A549 (cell line): Measurements from ENCODE around the gene TSNAXIP1. TPM values are rescaled to one million over a fixed set of nuclear protein-coding genes. Genes with fewer than 3 reads are reported as not detected.

Source experiments
- ATAC-seq, 2 experiments: fragments of 200-7000 bp in 1 of 2; fragments of >200 bp in 1 of 2; cut with Nextera tagmentation in 1 of 2; cut with Tn5 transposase in 1 of 2; 3 replicates each; pipeline versions ENCODE4 v1.8.0 to v1.9.1; 2018 to 2020; ENCODE audit warnings: mild to moderate bottlenecking in 1 of 2, moderate library complexity in 1 of 2
- CTCF ChIA-PET: fragments of 300-600 bp; sonication (Branson Sonifier 250); formaldehyde crosslinking; extraction: SDS; loops from one replicate; lab custom pipeline; 2021; ENCODE audit warnings: antibody characterized with exemption, inconsistent platforms; lab: Yijun Ruan, JAX
- POLR2A ChIA-PET: fragments of 350-600 bp; formaldehyde crosslinking; extraction: SDS; loops from one replicate; lab custom pipeline; 2021; ENCODE audit warnings: antibody characterized with exemption, inconsistent platforms; lab: Yijun Ruan, JAX
- DNase-seq, 2 experiments: peaks; one replicate each; pipeline versions ENCODE4 v3.0.0 to v3.0.0-alpha.2; 2011 to 2016; ENCODE audit warnings: low read depth in 1 of 2, low spot score in 1 of 2
- FAIRE-seq: peaks from 2 replicates; lab custom pipeline; 2011; peaks lifted over from hg19 to GRCh38; lab: Jason Lieb, UNC
- H3K27ac ChIP-seq, 2 experiments: fragments of >200 bp; sonication (Bioruptor Twin); formaldehyde crosslinking; 3 replicates each; pipeline ENCODE4 v1.5.1; 2016 to 2017
- H3K4me1 ChIP-seq: fragments of >200 bp; sonication (Bioruptor Twin); formaldehyde crosslinking; 3 replicates; pipeline ENCODE4 v1.6.1; 2016
- H3K4me2 ChIP-seq: fragments of >200 bp; sonication (Bioruptor Twin); formaldehyde crosslinking; 3 replicates; pipeline ENCODE4 v1.6.1; 2016
- H3K4me3 ChIP-seq: fragments of >200 bp; sonication (Bioruptor Twin); formaldehyde crosslinking; 3 replicates; pipeline ENCODE4 v1.5.1; 2016
- H3K9me3 ChIP-seq: fragments of >200 bp; sonication (Bioruptor Twin); formaldehyde crosslinking; 3 replicates; pipeline ENCODE4 v1.6.1; 2016
- CBX2 ChIP-seq: fragments of 200-600 bp; sonication (generic); IDR thresholded peaks from 2 replicates; pipeline ENCODE4 v1.6.1; 2016; ENCODE audit warnings: low read depth, mild to moderate bottlenecking, borderline replicate concordance
- CBX8 ChIP-seq: fragments of 200-600 bp; sonication (generic); IDR thresholded peaks from 2 replicates; pipeline ENCODE4 v1.6.1; 2016
- CHD4 ChIP-seq: fragments of 200-600 bp; sonication (generic); IDR thresholded peaks from 2 replicates; pipeline ENCODE4 v1.6.1; 2016; ENCODE audit warnings: antibody characterized with exemption, mild to moderate bottlenecking, borderline replicate concordance
- CTCF ChIP-seq: fragments of >200 bp; sonication (Bioruptor Twin); formaldehyde crosslinking; IDR thresholded peaks from 3 replicates; pipeline ENCODE4 v1.5.1; 2016
- EHMT2 ChIP-seq: fragments of 200-600 bp; sonication (generic); IDR thresholded peaks from 2 replicates; pipeline ENCODE4 v1.6.1; 2016; ENCODE audit warnings: antibody characterized with exemption, low read depth, mild to moderate bottlenecking, moderate library complexity
- FOSL2 ChIP-seq, 2 experiments: fragments of 450-650 bp in 1 of 2; fragments of >200 bp in 1 of 2; sonication (Bioruptor Twin) in 1 of 2; formaldehyde crosslinking; IDR thresholded peaks; 2 replicates each; pipeline versions ENCODE4 v1.5.0 to v1.6.1; 2016 to 2020; ENCODE audit warnings: mild to moderate bottlenecking in 1 of 2, moderate library complexity in 1 of 2
- FOXS1 ChIP-seq: fragments of 250-450 bp; sonication (Bioruptor Pico); IDR thresholded peaks from 2 replicates; pipeline ENCODE4 v1.5.0; 2020; ENCODE audit warnings: mild to moderate bottlenecking, moderate library complexity
- GATA3 ChIP-seq: IDR thresholded peaks from 2 replicates; pipeline ENCODE4 v1.6.1; 2012; ENCODE audit warnings: borderline replicate concordance
- HDAC2 ChIP-seq: fragments of 200-600 bp; sonication (generic); IDR thresholded peaks from 2 replicates; pipeline ENCODE4 v1.6.1; 2016
- HEYL ChIP-seq: fragments of 250-450 bp; sonication (Bioruptor Pico); IDR thresholded peaks from 2 replicates; pipeline ENCODE4 v1.8.0; 2021; ENCODE audit warnings: mild to moderate bottlenecking, moderate library complexity
- JUN ChIP-seq, 2 experiments: fragments of >200 bp; sonication (Bioruptor Twin); formaldehyde crosslinking; IDR thresholded peaks; 2 replicates in 1 of 2; 3 replicates in 1 of 2; pipeline ENCODE4 v1.6.1; 2016 to 2017
- JUNB ChIP-seq: fragments of >200 bp; sonication (Bioruptor Twin); formaldehyde crosslinking; IDR thresholded peaks from 2 replicates; pipeline ENCODE4 v1.6.1; 2016
- MAZ ChIP-seq: fragments of 150-350 bp; IDR thresholded peaks from 2 replicates; pipeline ENCODE4 v1.6.1; 2014; ENCODE audit warnings: antibody characterized with exemption, low read depth, low read length, borderline replicate concordance
- NR3C1 ChIP-seq: fragments of >200 bp; sonication (Bioruptor Twin); formaldehyde crosslinking; IDR thresholded peaks from 3 replicates; pipeline ENCODE4 v1.6.1; 2017
- PHF8 ChIP-seq: fragments of 200-600 bp; sonication (generic); IDR thresholded peaks from 2 replicates; pipeline ENCODE4 v1.6.1; 2016; ENCODE audit warnings: low read depth, mild to moderate bottlenecking, antibody characterized with exemption, moderate library complexity, borderline replicate concordance
- RARB ChIP-seq: fragments of 250-450 bp; sonication (Bioruptor Pico); IDR thresholded peaks from 2 replicates; pipeline ENCODE4 v1.8.0; 2021; ENCODE audit warnings: mild to moderate bottlenecking, moderate library complexity
- RCOR1 ChIP-seq: fragments of 150-350 bp; IDR thresholded peaks from 2 replicates; pipeline ENCODE4 v1.6.1; 2014; ENCODE audit warnings: antibody characterized with exemption, low read length, low read depth
- RNF2 ChIP-seq: fragments of 200-600 bp; sonication (generic); IDR thresholded peaks from 2 replicates; pipeline ENCODE4 v1.6.1; 2016; ENCODE audit warnings: low read depth, mild to moderate bottlenecking, antibody characterized with exemption, moderate library complexity, borderline replicate concordance
- SREBF2 ChIP-seq: fragments of 450-650 bp; IDR thresholded peaks from 2 replicates; pipeline ENCODE4 v1.6.1; 2014; ENCODE audit warnings: mild to moderate bottlenecking, moderate library complexity
- ZFP36 ChIP-seq: fragments of 450-650 bp; IDR thresholded peaks from 2 replicates; pipeline ENCODE4 v1.6.1; 2014; ENCODE audit warnings: borderline replicate concordance; ENCODE audit not compliant: partially characterized antibody
- ZNF302 ChIP-seq: fragments of 250-450 bp; sonication (Bioruptor Pico); IDR thresholded peaks from 2 replicates; pipeline ENCODE4 v1.9.0; 2021; ENCODE audit warnings: inconsistent platforms, mild to moderate bottlenecking, moderate library complexity
- ZSCAN20 ChIP-seq: fragments of 250-450 bp; sonication (Bioruptor Pico); IDR thresholded peaks from 2 replicates; pipeline ENCODE4 v1.8.0; 2022; ENCODE audit warnings: mild to moderate bottlenecking, moderate library complexity
- WGBS: methylation state at CpG from one replicate; pipeline ENCODE4 v1.1.6; 2017; ENCODE audit errors: missing lambda C conversion rate; 5-methylcytosine and 5-hydroxymethylcytosine counted together
- polyA plus RNA-seq, 4 experiments: library from polyadenylated mRNA; depleted of rRNA in 3 of 4; stranded (reverse); fragments of >200 nt; fragmentation: RNase III in 1 of 4; extraction: RNeasy Plus Mini Kit Qiagen cat#74134 plus additional on column Dnase treatment in 1 of 4; gene quantifications; 2 replicates in 3 of 4; 3 replicates in 1 of 4; pipeline ENCODE4 v1.2.3, GENCODE V29; 2011 to 2017
- TF ChIP-seq, protein P1 (sequence below): fragments of >200 bp; sonication (Bioruptor Twin); formaldehyde crosslinking; IDR thresholded peaks from 3 replicates; pipeline ENCODE4 v1.6.1; 2016
- TF ChIP-seq, protein P2 (sequence below): fragments of 200-600 bp; sonication (generic); IDR thresholded peaks from 2 replicates; pipeline ENCODE4 v1.6.1; 2016; ENCODE audit warnings: antibody characterized with exemption, mild to moderate bottlenecking, moderate library complexity
- TF ChIP-seq, protein P3 (sequence below): fragments of 250-450 bp; sonication (Bioruptor Pico); IDR thresholded peaks from 2 replicates; pipeline ENCODE4 v1.5.0; 2020; ENCODE audit warnings: low read depth, mild to moderate bottlenecking, moderate library complexity

TSNAXIP1 gene
- polyA plus RNA-seq, 2 of the 4 experiments (the other 2 are of a cell fraction) = 0.68 to 1.1 TPM

DNA sequence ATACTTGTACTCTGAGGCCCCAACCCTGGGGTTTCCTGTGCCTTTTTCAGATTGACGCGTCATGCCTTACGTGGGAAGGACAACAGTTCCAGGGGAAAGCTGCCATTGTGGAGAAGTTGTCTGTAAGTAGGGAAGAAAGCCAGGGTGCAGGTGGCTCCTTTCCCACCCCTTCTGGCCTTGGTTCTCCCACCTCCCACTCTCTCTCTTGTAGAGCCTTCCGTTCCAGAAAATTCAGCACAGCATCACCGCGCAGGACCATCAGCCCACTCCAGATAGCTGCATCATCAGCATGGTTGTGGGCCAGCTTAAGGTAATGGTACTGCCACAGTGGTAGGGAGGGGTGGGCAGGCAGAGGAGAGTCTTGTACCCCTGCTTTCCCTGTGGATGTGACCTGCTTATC, 61.6 kb downstream of the TSNAXIP1 start:
- FAIRE-seq = no peak
- POLR2A ChIA-PET = no interaction called here

DNA sequence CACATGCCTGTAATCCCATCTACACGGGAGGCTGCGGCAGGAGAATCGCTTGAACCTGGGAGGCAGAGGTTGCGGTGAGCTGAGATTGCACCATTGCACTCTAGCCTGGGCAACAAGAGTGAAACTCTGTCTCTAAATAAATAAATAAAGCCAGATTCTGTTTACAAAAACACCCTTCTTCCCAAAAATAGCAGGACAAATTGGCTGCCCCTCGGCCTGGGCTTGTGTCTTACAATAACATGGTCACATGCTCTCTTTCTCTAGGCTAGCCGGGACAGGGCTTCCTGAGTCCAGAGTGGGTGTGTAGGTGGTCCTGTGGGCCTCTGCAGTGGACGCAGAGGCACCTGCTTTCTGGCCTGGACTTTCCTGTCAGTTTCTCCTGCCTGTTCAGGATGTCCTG, 63.0 kb downstream of the TSNAXIP1 start:
- 82% methylated on average over 7 of the region's 7 CpGs for WGBS
- ATAC-seq (no peak), FAIRE-seq (no peak), DNase-seq (no peak)
- Histone ChIP-seq H3K4me1 (peaks cover 21% of the 10 kb centered on the region; the same call in 2 of the 3 replicates), H3K27ac (no peak overlapping the region), H3K9me3 (no peaks in the 10 kb centered on the region), H3K4me3 (no peak overlapping the region), H3K4me2 (no peak overlapping the region)
- POLR2A ChIA-PET = no interaction called here
- CTCF ChIA-PET = interaction anchor here (0.6 to 3.0 kb wide), 6 partner anchors 10 to 199 kb away, joined by 3 to 25 read pairs (median 4); no protein-coding TSS in a partner anchor
- TF ChIP-seq PHF8 = no peak
- no peak for TF ChIP-seq CBX2
- no peak for TF ChIP-seq MAZ
- no peak for TF ChIP-seq RCOR1
- TF ChIP-seq RNF2 = no peak
- TF ChIP-seq, protein P1, sequence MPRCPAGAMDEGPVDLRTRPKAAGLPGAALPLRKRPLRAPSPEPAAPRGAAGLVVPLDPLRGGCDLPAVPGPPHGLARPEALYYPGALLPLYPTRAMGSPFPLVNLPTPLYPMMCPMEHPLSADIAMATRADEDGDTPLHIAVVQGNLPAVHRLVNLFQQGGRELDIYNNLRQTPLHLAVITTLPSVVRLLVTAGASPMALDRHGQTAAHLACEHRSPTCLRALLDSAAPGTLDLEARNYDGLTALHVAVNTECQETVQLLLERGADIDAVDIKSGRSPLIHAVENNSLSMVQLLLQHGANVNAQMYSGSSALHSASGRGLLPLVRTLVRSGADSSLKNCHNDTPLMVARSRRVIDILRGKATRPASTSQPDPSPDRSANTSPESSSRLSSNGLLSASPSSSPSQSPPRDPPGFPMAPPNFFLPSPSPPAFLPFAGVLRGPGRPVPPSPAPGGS = no peak
- TF ChIP-seq ZNF302 = no peak
- TF ChIP-seq EHMT2 = no peak
- TF ChIP-seq HDAC2 = no peak
- TF ChIP-seq HEYL = no peak
- TF ChIP-seq CHD4 = no peak
- no peak for TF ChIP-seq CTCF
- TF ChIP-seq, protein P2, sequence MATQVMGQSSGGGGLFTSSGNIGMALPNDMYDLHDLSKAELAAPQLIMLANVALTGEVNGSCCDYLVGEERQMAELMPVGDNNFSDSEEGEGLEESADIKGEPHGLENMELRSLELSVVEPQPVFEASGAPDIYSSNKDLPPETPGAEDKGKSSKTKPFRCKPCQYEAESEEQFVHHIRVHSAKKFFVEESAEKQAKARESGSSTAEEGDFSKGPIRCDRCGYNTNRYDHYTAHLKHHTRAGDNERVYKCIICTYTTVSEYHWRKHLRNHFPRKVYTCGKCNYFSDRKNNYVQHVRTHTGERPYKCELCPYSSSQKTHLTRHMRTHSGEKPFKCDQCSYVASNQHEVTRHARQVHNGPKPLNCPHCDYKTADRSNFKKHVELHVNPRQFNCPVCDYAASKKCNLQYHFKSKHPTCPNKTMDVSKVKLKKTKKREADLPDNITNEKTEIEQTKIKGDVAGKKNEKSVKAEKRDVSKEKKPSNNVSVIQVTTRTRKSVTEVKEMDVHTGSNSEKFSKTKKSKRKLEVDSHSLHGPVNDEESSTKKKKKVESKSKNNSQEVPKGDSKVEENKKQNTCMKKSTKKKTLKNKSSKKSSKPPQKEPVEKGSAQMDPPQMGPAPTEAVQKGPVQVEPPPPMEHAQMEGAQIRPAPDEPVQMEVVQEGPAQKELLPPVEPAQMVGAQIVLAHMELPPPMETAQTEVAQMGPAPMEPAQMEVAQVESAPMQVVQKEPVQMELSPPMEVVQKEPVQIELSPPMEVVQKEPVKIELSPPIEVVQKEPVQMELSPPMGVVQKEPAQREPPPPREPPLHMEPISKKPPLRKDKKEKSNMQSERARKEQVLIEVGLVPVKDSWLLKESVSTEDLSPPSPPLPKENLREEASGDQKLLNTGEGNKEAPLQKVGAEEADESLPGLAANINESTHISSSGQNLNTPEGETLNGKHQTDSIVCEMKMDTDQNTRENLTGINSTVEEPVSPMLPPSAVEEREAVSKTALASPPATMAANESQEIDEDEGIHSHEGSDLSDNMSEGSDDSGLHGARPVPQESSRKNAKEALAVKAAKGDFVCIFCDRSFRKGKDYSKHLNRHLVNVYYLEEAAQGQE = no peak
- TF ChIP-seq JUN (IDR thresholded peaks at IDR 0.05) = no peak
- TF ChIP-seq, protein P3, sequence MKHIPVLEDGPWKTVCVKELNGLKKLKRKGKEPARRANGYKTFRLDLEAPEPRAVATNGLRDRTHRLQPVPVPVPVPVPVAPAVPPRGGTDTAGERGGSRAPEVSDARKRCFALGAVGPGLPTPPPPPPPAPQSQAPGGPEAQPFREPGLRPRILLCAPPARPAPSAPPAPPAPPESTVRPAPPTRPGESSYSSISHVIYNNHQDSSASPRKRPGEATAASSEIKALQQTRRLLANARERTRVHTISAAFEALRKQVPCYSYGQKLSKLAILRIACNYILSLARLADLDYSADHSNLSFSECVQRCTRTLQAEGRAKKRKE (CRISPR knock-in tag) = no peak

More for the DNA sequence above, 61.6 kb downstream of the TSNAXIP1 start:
- Histone ChIP-seq H3K4me1 (peaks cover 16% of the 10 kb centered on the region; the same call in 2 of the 3 replicates), H3K4me2 (no peak overlapping the region), H3K9me3 (no peaks in the 10 kb centered on the region), H3K4me3 (no peak overlapping the region), H3K27ac (no peak overlapping the region)
- ATAC-seq = no peak
- TF ChIP-seq PHF8 (no peak), CTCF (no peak), GATA3 (no peak), FOXS1 (CRISPR knock-in tag) (no peak), CBX2 (no peak), RARB (CRISPR knock-in tag) (no peak), FOSL2 (IDR thresholded peaks at IDR 0.05) (no peak), FOSL2 (CRISPR knock-in tag; IDR thresholded peaks at IDR 0.05) (no peak), SREBF2 (no peak), JUNB (no peak), NR3C1 (no peak), RCOR1 (no peak), CBX8 (no peak), ZSCAN20 (CRISPR knock-in tag) (no peak), ZFP36 (no peak), MAZ (no peak)
- TF ChIP-seq, protein P3 (CRISPR knock-in tag) = no peak
- DNase-seq = no peak
- CTCF ChIA-PET = interaction anchor here (0.6 to 8.8 kb wide), 4 partner anchors 16 to 52 kb away, joined by 3 to 65 read pairs (median 4); no protein-coding TSS in a partner anchor
- WGBS = 90% methylated on average over 6 of the region's 6 CpGs
